NT2/D1 (cell line): ENCODE measurements around the gene CRYGN.

Source experiments
- YY1 ChIP-seq: IDR thresholded peaks from 2 replicates; pipeline ENCODE4 v1.6.1; 2011; ENCODE audit not compliant: insufficient read length, insufficient read depth
- ZNF274 ChIP-seq: IDR thresholded peaks from 2 replicates; pipeline ENCODE4 v1.6.1; 2011; ENCODE audit warnings: mild to moderate bottlenecking, low read depth, low read length

- TF ChIP-seq ZNF274 (no peak), YY1 (no peak)
Measured at GRCh38 chr7:151460474-151460855, 20.5 kb upstream of the CRYGN start.
